D341Med (cell line): ENCODE results near the gene COMMD2.

ENCODE experiments used
- DNase-seq: peaks from one replicate; pipeline ENCODE4 v3.0.0; 2012; ENCODE audit warnings: low spot score

Gene COMMD2

DNA sequence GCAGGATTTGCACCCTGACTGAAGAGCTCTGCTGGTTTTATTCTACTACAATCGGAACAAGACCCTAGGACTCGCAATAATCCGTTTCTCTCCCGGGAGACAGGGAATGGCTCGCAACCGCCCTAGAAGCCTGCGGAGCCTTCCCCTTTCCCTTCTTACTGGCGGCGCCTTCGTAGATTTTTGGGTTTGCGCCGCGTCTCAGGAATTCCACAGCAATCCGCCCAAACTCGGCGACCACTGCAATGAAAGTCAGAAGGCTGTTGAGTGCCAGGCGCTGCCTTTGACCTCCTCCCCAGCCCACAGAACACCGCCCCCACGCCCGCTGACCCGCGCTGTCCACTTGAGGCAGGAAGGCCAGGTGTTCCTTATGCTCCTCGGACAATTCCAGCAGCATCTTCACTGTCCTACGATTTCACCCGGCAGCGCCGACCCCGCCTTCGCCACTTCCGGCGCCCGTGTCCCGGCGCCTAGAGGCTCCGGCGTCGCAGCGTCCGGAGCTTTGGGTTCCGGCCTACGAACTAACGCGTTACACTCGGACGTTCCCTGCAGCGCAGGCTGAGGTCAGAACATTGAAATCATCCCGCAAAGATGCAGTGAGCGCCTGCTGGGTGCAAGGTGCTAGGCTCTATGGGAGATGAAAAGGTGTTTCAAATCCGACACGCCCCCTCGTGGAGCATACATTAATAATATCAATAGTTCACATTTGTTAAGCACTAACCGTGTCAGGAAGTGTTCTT, at the start of gene COMMD2:
COMMD2 (minus strand) TSS at position 439 of the 737 bp plus-strand sequence; CDS start at position 394, 45 bp downstream.
- peak; percentile 90 for DNase-seq

- no peak for DNase-seq
Measured at GRCh38 chr3:149801639-149802038, 49.4 kb upstream of the COMMD2 start.

DNA sequence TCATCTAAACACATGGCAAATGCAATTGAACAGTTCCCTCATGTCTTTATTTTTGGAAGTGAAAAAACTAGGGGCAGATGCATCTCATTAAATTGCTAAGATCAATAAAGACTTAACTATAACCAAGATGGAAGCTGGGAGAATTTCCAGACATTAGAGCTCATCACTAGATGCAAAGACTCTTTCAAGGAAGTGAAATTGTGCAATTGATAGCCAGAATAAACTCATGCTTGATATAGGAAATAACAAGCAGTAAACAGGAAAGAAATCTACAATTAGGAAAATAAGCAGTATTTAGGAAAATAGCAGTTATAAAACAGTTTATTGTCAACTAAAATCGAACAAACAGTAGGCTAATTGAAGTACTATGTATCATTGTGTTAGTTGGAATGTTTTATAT, 48.9 kb upstream of the COMMD2 start:
- DNase-seq = no peak

- DNase-seq = no peak
Measured at GRCh38 chr3:149800693-149801092, 48.4 kb upstream of the COMMD2 start.

- no peak for DNase-seq
Measured at GRCh38 chr3:149796026-149796425, 43.7 kb upstream of the COMMD2 start.

GRCh38 chr3:149792452-149793270, 40.4 kb upstream of the COMMD2 start, which contains the start of gene ANKUB1:
Gene ANKUB1 (minus strand): TSS chr3:149792554. CDS start chr3:149792366, 188 bp downstream.
- DNase-seq = no peak

DNA sequence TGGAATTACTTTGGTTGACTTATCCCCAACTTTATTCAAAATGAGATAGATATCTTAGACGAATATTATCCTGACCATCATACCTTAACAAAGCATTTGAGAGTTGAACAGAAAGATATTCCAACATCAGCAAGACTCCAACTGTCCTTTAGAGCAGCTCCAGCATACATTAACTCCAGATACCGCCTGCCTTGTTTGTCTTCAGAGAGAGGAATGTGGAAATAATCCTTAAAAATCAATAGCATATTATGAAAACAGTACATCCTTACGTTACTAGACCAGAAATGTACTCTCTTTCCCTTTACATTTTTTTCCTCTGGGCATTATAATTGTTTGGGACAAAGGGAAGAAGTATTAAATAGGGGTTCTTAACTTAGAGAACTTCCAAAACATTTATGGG, 38.4 kb upstream of the COMMD2 start:
- DNase-seq = no peak

DNA sequence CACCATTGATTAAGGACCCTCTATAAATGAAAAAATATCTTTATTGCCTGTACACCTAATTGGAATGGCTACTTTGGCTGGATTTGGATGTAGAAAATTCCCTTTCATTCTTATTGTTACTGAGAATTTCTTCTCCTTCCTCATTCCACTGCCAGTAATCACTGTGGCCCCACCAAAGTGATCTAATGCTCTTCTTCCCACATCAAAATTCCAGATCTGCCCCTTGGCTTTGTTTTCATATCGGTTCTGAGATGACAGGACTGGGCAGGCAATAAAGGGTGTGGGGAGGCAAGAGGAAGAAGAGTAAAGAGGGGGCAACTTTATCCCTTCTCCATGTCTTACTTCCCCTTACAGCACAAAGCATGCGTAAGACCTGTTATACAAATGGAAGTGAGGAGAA, 38.0 kb upstream of the COMMD2 start:
- no peak for DNase-seq

- DNase-seq = no peak
Measured at GRCh38 chr3:149784064-149784704, 31.9 kb upstream of the COMMD2 start.

DNA sequence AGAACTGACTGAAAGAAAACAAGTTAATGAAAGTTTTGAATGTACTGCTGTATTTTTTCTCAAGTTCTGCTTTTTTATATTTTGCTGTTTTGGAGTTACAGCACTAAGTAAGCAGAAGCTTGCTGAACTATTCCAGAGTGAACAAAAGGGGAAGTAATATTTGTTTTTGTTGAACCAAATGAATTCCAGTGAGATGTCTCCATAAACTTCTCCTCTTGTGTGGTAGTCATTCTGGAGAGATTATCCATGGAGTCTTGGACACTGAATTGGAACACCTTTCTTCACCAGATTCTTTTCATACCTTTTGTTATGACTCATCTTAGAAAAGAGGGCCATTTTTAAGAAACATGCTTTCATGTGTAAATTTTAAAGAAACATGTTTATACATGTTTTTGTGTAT, 31.3 kb upstream of the COMMD2 start:
- no peak for DNase-seq

DNA sequence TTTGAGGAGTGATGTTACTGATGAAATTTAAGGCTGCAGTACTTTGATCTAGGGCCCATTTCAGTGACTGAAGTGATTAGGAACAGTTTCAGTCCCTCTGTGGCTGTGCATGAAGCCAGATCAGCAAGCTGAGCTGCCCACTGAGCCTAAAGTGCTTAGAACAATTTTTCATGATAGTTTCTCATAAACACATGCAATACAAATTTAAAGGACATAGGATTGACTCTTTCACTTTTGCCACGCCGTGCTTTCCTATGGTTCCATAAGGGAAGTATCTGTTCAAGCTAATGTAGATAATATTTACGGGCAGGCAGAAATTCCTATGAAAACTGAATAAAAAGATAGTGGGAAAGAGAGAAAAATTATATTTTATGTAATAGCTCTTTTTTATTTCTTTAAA, 29.5 kb upstream of the COMMD2 start:
- DNase-seq = no peak

DNA sequence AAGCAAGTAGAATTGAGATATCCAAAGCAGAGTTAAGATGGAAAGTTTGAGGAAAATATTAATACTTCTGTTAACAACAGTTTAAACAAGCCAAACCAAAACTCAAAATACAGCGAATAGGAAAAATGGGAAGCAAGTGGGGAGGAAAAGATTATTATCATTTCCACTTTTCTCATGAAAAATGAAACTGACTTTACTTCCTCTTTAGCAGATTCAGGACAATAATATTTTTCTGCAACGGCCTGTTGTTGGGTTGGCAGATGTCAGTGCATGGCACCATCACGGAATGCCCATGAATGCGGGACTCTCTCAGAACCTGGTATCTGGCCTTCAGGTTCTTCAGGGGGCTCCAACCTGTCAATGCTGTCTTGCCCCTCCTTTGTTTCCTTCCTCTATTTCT, 28.9 kb upstream of the COMMD2 start:
- DNase-seq = no peak

- no peak for DNase-seq
Measured at GRCh38 chr3:149777414-149778214, 25.3 kb upstream of the COMMD2 start.

- no peak for DNase-seq
Measured at GRCh38 chr3:149776170-149776569, 23.9 kb upstream of the COMMD2 start.

DNA sequence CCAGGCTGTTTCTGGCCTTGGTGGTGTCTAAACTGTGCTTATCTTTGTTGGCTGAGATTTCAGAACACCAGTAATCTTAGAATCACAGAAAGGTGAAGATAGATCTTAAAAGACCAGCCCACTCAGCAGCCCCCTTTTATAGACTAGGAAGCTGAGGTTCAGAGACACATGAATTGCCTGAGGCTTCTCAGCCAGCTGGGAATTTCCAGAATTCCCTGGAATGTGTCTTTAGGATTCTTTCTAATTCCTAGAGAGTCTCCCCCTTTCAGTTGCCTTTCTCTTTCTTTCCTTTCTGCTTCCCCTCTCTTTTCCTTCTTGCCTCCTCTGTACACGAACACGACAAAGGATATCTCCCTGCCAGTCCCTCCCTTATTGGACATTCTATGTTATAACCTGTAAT, 20.6 kb upstream of the COMMD2 start:
- DNase-seq = no peak

DNA sequence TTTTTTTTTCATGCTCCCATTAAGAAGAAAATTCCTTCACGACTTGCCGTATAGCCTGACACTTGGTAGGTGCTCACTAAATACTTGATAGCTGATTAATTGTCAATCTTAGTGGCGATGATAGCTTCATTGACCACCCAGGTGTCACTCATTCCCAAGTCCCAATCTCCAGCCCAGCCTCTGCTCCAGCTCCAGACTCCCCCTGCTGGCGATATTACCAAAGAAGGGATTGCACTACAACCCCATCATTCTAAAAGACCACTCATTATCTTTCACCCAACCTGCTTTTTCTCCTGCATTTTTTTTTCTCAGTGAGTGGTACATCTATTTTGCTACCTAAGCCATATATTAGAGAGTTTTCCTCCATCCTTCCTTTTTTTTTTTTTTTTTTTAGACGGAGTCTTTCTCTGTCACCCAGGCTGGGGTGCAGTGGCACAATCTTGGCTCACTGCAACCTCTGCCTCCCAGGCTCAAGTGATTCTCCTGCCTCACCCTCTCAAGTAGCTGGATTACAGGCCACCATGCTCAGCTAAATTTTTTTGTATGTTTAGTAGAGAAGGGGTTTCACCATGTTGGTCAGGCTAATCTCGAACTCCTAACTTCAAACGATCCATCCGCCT, 19.5 kb upstream of the COMMD2 start:
- peak; percentile 74 for DNase-seq

- no peak for DNase-seq
Measured at GRCh38 chr3:149770246-149770645, 18.0 kb upstream of the COMMD2 start.

GRCh38 chr3:149768704-149769103, 16.4 kb upstream of the COMMD2 start:
- no peak for DNase-seq

GRCh38 chr3:149767720-149768119, 15.4 kb upstream of the COMMD2 start:
- DNase-seq = no peak

- DNase-seq = no peak
Measured at GRCh38 chr3:149765762-149766334, 13.6 kb upstream of the COMMD2 start.

DNA sequence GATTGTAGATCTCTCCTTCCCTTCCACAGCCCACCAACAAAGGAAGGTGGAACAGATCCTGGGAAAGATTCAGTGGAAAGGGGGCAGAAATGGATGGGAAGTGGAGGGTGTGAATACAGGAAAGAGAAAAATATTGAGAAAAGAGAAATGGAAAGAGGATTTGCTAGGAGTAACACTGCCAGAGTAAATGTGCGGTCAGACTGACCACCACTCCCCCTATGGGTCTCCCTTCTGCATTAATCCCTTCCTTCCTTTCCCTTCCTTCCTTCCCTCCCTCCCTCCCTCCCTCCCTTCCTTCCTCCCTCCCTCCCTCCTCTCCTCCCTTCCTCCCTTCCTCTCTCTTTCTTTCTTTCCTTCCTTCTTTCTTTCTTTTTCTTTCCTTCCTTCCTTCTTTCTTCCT, 12.0 kb upstream of the COMMD2 start:
- no peak for DNase-seq
